Measurements from ENCODE around the gene IL1RN. TPM values are rescaled to one million over a fixed set of nuclear protein-coding genes. Genes with fewer than 3 reads are reported as not detected.

IL1RN gene
- polyA plus RNA-seq, 3 donors = 1.2 to 2.0 (median 1.7) TPM

DNA sequence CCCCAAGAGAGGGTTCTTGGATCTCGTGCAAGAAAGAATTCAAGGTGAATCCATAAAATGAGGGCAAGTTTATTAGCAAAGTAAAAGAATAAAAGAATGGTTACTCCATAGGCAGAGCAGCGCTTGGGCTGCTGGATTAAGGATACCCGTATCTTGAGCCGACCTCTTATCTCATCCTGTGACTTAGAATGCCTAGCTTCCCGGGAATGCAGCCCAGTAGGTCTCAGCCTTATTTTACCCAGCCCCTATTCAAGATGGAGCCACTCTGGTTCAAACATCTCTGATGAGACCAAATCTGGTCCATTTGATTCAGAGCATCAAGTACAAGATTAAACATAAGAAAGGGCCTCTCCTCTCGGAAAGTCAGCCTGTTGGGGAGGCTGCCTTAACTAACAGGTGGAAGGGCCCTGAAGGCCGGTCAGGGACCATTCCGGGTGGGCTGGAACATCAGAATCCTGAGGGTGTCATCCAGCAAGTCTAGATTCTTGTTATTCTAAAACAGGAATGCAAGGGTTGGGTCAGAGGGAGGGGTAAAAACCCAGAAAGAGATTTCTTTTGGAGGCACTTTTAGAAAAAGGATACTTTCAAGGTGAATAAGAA is 52.1 kb downstream of the IL1RN start:
- DNase-seq (ENCODE audit: extremely low read depth in 1 of 11, low read depth in 9 of 11, low spot score in 4 of 11) = no peak

- no peak for DNase-seq (ENCODE audit: extremely low read depth in 1 of 11, low read depth in 9 of 11, low spot score in 4 of 11)
Observed at GRCh38 chr2:113180131-113180946, 52.9 kb downstream of the IL1RN start.

GRCh38 chr2:113181258-113182051 is 54.1 kb downstream of the IL1RN start:
- no peak for DNase-seq (ENCODE audit: extremely low read depth in 1 of 11, low read depth in 9 of 11, low spot score in 4 of 11)

DNA sequence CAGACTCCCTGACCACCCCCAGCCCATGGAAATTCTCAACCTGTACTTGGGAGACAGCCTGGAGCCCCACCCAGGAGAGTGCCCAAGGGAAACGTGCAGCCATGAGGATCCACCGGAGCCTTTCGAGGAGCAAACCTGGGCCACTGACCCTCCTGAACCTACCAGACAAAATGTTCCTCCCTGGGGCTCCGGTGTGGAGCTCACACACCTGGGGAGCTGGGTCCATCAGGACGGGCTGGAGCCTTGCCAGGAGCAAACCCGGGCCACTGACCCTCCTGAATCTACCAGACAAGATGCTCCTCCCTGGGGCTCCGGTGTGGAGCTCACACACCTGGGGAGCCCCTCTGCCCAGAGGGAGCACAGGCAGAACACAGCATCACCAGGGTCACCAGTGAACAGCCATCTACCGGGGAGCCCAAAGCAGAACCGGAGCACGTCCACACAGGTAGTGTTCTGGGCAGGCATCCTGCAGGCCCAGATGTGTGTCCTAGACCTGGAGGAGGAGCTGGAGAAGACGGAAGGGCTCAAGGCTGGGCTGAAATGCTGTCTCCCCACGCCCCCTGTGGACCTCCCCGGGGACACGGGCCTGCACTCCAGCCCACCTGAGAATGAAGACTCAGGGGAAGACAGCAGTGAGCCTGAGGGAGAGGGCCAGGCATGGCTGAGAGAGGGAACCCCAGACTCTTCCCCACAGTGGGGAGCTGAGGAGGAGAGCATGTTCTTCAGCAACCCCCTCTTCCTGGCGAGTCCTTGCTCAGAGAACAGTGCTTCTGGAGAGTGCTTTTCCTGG is 55.3 kb downstream of the IL1RN start:
- DNase-seq (ENCODE audit: extremely low read depth in 1 of 11, low read depth in 9 of 11, low spot score in 4 of 11) = no peak

DNA sequence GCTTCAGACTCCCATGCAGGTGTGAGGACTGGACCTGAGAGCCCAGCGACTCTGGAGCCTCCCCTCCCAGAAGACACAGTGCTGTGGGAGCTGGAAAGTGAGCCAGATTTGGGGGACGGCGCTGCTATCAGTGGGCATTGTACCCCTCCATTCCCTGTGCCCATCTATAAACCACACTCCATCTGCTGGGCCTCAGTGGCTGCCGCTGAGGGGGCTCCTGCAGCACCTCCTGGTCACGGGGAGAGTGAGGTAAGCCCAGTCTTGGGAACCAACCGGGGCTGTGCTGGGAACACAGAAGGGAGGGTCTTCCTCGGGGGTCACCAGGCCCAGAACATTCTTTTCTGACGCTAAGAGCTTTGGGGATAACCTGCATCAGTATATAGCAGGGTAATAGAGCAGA is 55.9 kb downstream of the IL1RN start:
- DNase-seq (ENCODE audit: extremely low read depth in 1 of 11, low read depth in 9 of 11, low spot score in 4 of 11) = no peak

Other genes with a start within 250 kb of the IL1RN start
- gene IL37, start 216.4 kb upstream of the IL1RN start, polyA plus RNA-seq (ENCODE audit: insufficient read length in 3 of 3) = under 1 TPM; 0.22 to 0.40 (median 0.24) TPM
- under 1 TPM in 1 of 3 donors, not detected in 2; 0.27 TPM for gene IL36G, start 149.6 kb upstream of the IL1RN start, polyA plus RNA-seq (ENCODE audit: insufficient read length in 3 of 3)
- not detected for gene IL36A, start 122.1 kb upstream of the IL1RN start, polyA plus RNA-seq (ENCODE audit: insufficient read length in 3 of 3)
- gene IL36B, start 74.7 kb upstream of the IL1RN start, polyA plus RNA-seq (ENCODE audit: insufficient read length in 3 of 3) = not detected
- not detected for gene IL36RN, start 68.4 kb upstream of the IL1RN start, polyA plus RNA-seq (ENCODE audit: insufficient read length in 3 of 3)
- gene IL1F10, start 59.6 kb upstream of the IL1RN start, polyA plus RNA-seq (ENCODE audit: insufficient read length in 3 of 3) = not detected
- gene PSD4, start 46.4 kb downstream of the IL1RN start, polyA plus RNA-seq (ENCODE audit: insufficient read length in 3 of 3) = 10 to 100 TPM in 1 of 3 donors, 1 to 10 TPM in 2; 7.1 to 11.1 (median 9.4) TPM
- gene PAX8, start 151.3 kb downstream of the IL1RN start, polyA plus RNA-seq (ENCODE audit: insufficient read length in 3 of 3) = 100 to 1,000 TPM; 297 to 665 (median 302) TPM

All from renal cortex interstitium (tissue), 11 donors.